HepG2 (cell line): ENCODE results near the gene IP6K3. TPM values are rescaled to one million over a fixed set of nuclear protein-coding genes. Genes with fewer than 3 reads are reported as not detected.
A peak's percentile ranks its signal among the peaks of the same experiment; 100 is the strongest.

Experiments used
- ATAC-seq: fragments of 200-7000 bp; cut with Tn5 transposase; 3 replicates; pipeline ENCODE4 v1.9.1; 2020; ENCODE audit warnings: mild to moderate bottlenecking, moderate library complexity
- BruUV-seq: library from RNA; stranded (reverse); fragments of 400-500 nt; replicated peaks from 2 replicates; lab custom pipeline; 2021; lab: Mats Ljungman, UMichigan
- CTCF ChIA-PET: fragments of 300-600 bp; formaldehyde crosslinking; extraction: SDS; loops from one replicate; lab custom pipeline; 2021; ENCODE audit warnings: low total read pairs, inconsistent platforms, low intra/inter-chr PET ratio; lab: Yijun Ruan, JAX
- POLR2A ChIA-PET: fragments of 350-600 bp; sonication (Branson Sonifier 250); formaldehyde crosslinking; loops from one replicate; lab custom pipeline; 2020; ENCODE audit warnings: antibody characterized with exemption, inconsistent platforms; lab: Yijun Ruan, JAX
- DNase-seq: peaks from one replicate; pipeline ENCODE4 v3.0.0-alpha.2; 2015; ENCODE audit warnings: low spot score
- FAIRE-seq: peaks from 3 replicates; lab custom pipeline; 2011; peaks lifted over from hg19 to GRCh38; lab: Jason Lieb, UNC
- H2AFZ ChIP-seq: one replicate; pipeline ENCODE4 v1.6.1; 2011; ENCODE audit warnings: low read length, inconsistent platforms
- H3K27ac ChIP-seq: fragments of 300-600 bp; 3 replicates; pipeline ENCODE4 v1.8.0; 2011; ENCODE audit warnings: mixed run types, mild to moderate bottlenecking, mixed read lengths, low read length, inconsistent platforms; ENCODE audit not compliant: insufficient read depth; ENCODE audit errors: extremely low read length
- H3K27me3 ChIP-seq, 2 experiments: fragments of 200-600 bp in 1 of 2; 2 replicates in 1 of 2; 3 replicates in 1 of 2; pipeline versions ENCODE4 v1.6.0 to v1.8.0; 2011; ENCODE audit warnings: low read length in 2 of 2, mild to moderate bottlenecking in 2 of 2, moderate library complexity in 2 of 2, inconsistent platforms in 1 of 2; ENCODE audit not compliant: insufficient read depth in 2 of 2, control insufficient read depth in 1 of 2
- H3K36me3 ChIP-seq, 2 experiments: fragments of 200-600 bp in 1 of 2; replicated peaks in 1 of 2; 2 replicates in 1 of 2; 3 replicates in 1 of 2; pipeline versions ENCODE4 v1.5.1 to v1.8.0; 2011; ENCODE audit warnings: low read length in 2 of 2, inconsistent platforms in 1 of 2; ENCODE audit not compliant: insufficient read depth in 2 of 2, control insufficient read depth in 1 of 2
- H3K4me1 ChIP-seq: 2 replicates; pipeline ENCODE4 v1.5.1; 2012; ENCODE audit warnings: low read length, inconsistent platforms; ENCODE audit not compliant: insufficient read depth
- H3K4me2 ChIP-seq: 2 replicates; pipeline ENCODE4 v1.6.0; 2011; ENCODE audit warnings: low read depth, low read length, inconsistent platforms
- H3K4me3 ChIP-seq, 3 experiments: fragments of 200-600 bp in 1 of 3; sonication (generic), shearing (Covaris generic) in 1 of 3; replicated peaks in 1 of 3; 2 replicates each; pipeline ENCODE4 v1.5.1; 2011 to 2016; ENCODE audit warnings: low read length in 3 of 3, inconsistent platforms in 2 of 3, low read depth in 2 of 3, mild to moderate bottlenecking in 2 of 3, control low read depth in 1 of 3, mixed read lengths in 1 of 3; ENCODE audit not compliant: insufficient read depth in 1 of 3
- H3K79me2 ChIP-seq: one replicate; pipeline ENCODE4 v1.6.1; 2011; ENCODE audit warnings: low read length, inconsistent platforms; ENCODE audit not compliant: insufficient read depth
- H3K9ac ChIP-seq: 2 replicates; pipeline ENCODE4 v1.6.0; 2011; ENCODE audit warnings: mild to moderate bottlenecking, low read depth, low read length, inconsistent platforms; ENCODE audit not compliant: insufficient read depth
- H3K9me3 ChIP-seq: 2 replicates; pipeline ENCODE4 v1.5.1; 2012; ENCODE audit warnings: mild to moderate bottlenecking, low read length
- H4K20me1 ChIP-seq: 2 replicates; pipeline ENCODE4 v1.6.0; 2011; ENCODE audit warnings: inconsistent platforms, mild to moderate bottlenecking, low read length, moderate library complexity; ENCODE audit not compliant: insufficient read depth
- CEBPB ChIP-seq: IDR thresholded peaks from 2 replicates; pipeline ENCODE4 v1.6.1; 2011; ENCODE audit warnings: low read depth, low read length, improper control_type of control experiment, borderline replicate concordance
- POLR2G ChIP-seq: fragments of 200-400 bp; formaldehyde crosslinking; IDR thresholded peaks from 2 replicates; pipeline ENCODE4 v1.6.1; 2018; ENCODE audit warnings: mild to moderate bottlenecking, low read depth, low read length, moderate library complexity
- TOPORS ChIP-seq: sonication (generic); formaldehyde crosslinking; IDR thresholded peaks from 2 replicates; pipeline ENCODE4 v1.8.0; 2023; ENCODE audit warnings: mild to moderate bottlenecking, missing genetic modification reagents
- USF2 ChIP-seq, 2 experiments: sonication (generic) in 1 of 2; formaldehyde crosslinking in 1 of 2; IDR thresholded peaks; 2 replicates each; pipeline versions ENCODE4 v1.5.1 to v1.6.1; 2011 to 2020; ENCODE audit warnings: borderline replicate concordance in 1 of 2, low read depth in 1 of 2, low read length in 1 of 2, mild to moderate bottlenecking in 1 of 2, missing genetic modification reagents in 1 of 2, moderate library complexity in 1 of 2
- ZNF75D ChIP-seq: sonication (generic); formaldehyde crosslinking; IDR thresholded peaks from 2 replicates; pipeline ENCODE4 v1.8.1; 2023; ENCODE audit warnings: missing genetic modification reagents, mild to moderate bottlenecking, borderline replicate concordance
- WGBS: methylation state at CpG from one replicate; pipeline ENCODE4 v1.1.6; 2017; ENCODE audit warnings: low lambda C conversion rate; 5-methylcytosine and 5-hydroxymethylcytosine counted together
- in situ Hi-C: cut with HindIII; loops from 2 replicates; pipeline ENCODE4 v1.10.0; 2017; ENCODE audit warnings: low pct_unique_long_range_greater_than_20kb; ENCODE audit not compliant: extremely low pct_ligation_motif_present
- intact Hi-C: fragments of 100-400 bp; cut with micrococcal nuclease; formaldehyde crosslinking; loops from one replicate; pipeline ENCODE4 v1.10.0; 2022; ENCODE audit not compliant: unreplicated experiment
- polyA plus RNA-seq, 8 experiments: library from polyadenylated mRNA; depleted of rRNA in 3 of 8; stranded (reverse) in 7 of 8; unstranded in 1 of 8; fragments of >200 nt; fragmentation: Illumina TruSeq in 4 of 8; extraction: Trizol in 4 of 8; gene quantifications; 2 replicates each; pipeline versions ENCODE4 v1.2.1 to v1.2.3, GENCODE V29; 2011 to 2016; ENCODE audit warnings: low read depth in 4 of 8, missing spikeins in 1 of 8, mixed read lengths in 1 of 8; ENCODE audit not compliant: insufficient read depth in 1 of 8
- total RNA-seq, 5 experiments: library from RNA; depleted of rRNA; stranded (reverse); fragments of >200 nt; fragmentation: Illumina TruSeq; extraction: Trizol; gene quantifications; 2 replicates each; pipeline ENCODE4 v1.2.3, GENCODE V29; 2016; ENCODE audit warnings: low read depth in 1 of 5

The IP6K3 gene
- total and polyA plus RNA-seq, 2 of the 13 experiments (the other 11 are each of a cell fraction or from before 2014, with no cell fraction given) = 0.11 to 0.18 TPM

GRCh38 chr6:33740794-33741193 lies 5.9 kb downstream of the IP6K3 start:
- DNase-seq (no peak), FAIRE-seq (no peak), ATAC-seq (no peak)
- Histone ChIP-seq H3K4me2 (no peak overlapping the region), H3K79me2 (no peaks in the 10 kb centered on the region), H3K27me3 (peaks cover 0 to 7% of the 10 kb centered on the region in 2 experiments; a peak in 3 of 5 replicates), H3K9ac (no peak overlapping the region), H3K9me3 (no peaks in the 10 kb centered on the region), H2AFZ (no peak overlapping the region), H4K20me1 (no peaks in the 10 kb centered on the region), H3K27ac (no peak overlapping the region), H3K4me1 (peaks cover 40% of the 10 kb centered on the region), H3K36me3 (no peaks in the 10 kb centered on the region), H3K4me3 (no peak overlapping the region)
- WGBS = 78% methylated on average over 5 of the region's 5 CpGs
- in situ Hi-C loops (no loop called here), intact Hi-C loops (no loop called here)
- BruUV-seq = no TSS peak
- POLR2A ChIA-PET = interaction anchor here (1.8 to 2.1 kb wide), 2 partner anchors 21 to 30 kb away, joined by 11 to 34 read pairs; partner anchors contain the start of gene UQCC2
- CTCF ChIA-PET = no interaction called here
- TF ChIP-seq TOPORS (CRISPR knock-in tag) = no peak
- no peak for TF ChIP-seq CEBPB
- no peak for TF ChIP-seq ZNF75D
- TF ChIP-seq USF2 (IDR thresholded peaks at IDR 0.05; ENCODE audit: low read depth, low read length) = peak; percentile 60
- TF ChIP-seq USF2 (CRISPR knock-in tag; IDR thresholded peaks at IDR 0.05; ENCODE audit: borderline replicate concordance) = no peak

- Histone ChIP-seq H3K27ac (no peak overlapping the region), H3K4me2 (peak overlapping the region; percentile 33), H2AFZ (no peak overlapping the region), H3K36me3 (no peaks in the 10 kb centered on the region), H4K20me1 (no peaks in the 10 kb centered on the region), H3K79me2 (no peaks in the 10 kb centered on the region), H3K9ac (no peak overlapping the region), H3K4me3 (no peak overlapping the region), H3K9me3 (no peaks in the 10 kb centered on the region), H3K27me3 (0 out of 5 replicates have a peak, but pooled peaks cover 0 to 2% of the 10 kb centered on the region in 2 experiments), H3K4me1 (peaks cover 34% of the 10 kb centered on the region)
- POLR2A ChIA-PET = interaction anchor here (1.0 to 2.1 kb wide), 4 partner anchors 11 to 770 kb away, joined by 3 to 34 read pairs (median 9); partner anchors contain the start of gene UQCC2
- DNase-seq = peak; percentile 45
- BruUV-seq = no TSS peak
- peak; percentile 56 for FAIRE-seq
- intact Hi-C loops = no loop called here
- CTCF ChIA-PET = no interaction called here
- WGBS = 31% methylated on average over 3 of the region's 6 CpGs
- ATAC-seq = peak; percentile 79
- in situ Hi-C loops = no loop called here
- TF ChIP-seq POLR2G = 0 out of 2 replicates have a peak, but pooled peaks have one; percentile 45
Measured at GRCh38 chr6:33740204-33740608, 6.5 kb downstream of the IP6K3 start.
